NCI-H345 treated with DMSO at 0.1 percent for 48 hours (cell line): ENCODE data around the gene TNRC6B.
"Not testable (repeated sequence)": the region's sequence is repeated elsewhere in the genome, so short reads cannot be mapped to it uniquely, and the experiment has no call there.

Experiments used
- DNase-seq: peaks from one replicate; lab custom pipeline; 2025; ENCODE audit not compliant: unreplicated experiment; lab: John Stamatoyannopoulos, UW

TNRC6B gene

GRCh38 chr22:40212121-40212520 lies 34.4 kb downstream of the TNRC6B start:
- DNase-seq: no peak

DNA sequence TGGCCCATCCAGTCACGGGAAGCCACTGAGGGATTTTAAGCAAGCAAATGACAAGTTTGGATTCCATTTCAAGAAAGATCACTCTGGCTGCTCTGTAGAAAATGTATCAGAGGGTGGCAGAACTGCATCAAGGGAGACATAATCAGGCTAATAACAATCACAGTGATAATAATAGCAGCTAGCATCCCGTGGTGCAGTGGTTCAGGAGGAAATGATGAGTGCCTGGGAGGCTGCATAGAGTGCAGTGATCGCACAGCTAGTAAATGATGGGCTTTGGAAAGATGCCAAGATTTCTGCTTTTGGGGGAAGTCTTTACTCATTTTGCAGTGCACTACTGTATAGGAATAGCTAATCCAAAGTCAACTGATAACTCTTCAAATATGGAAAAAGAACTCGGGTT lies 35.8 kb downstream of the TNRC6B start:
- DNase-seq: no peak

- no peak for DNase-seq
Observed at GRCh38 chr22:40215266-40215665, 37.5 kb downstream of the TNRC6B start.

DNA sequence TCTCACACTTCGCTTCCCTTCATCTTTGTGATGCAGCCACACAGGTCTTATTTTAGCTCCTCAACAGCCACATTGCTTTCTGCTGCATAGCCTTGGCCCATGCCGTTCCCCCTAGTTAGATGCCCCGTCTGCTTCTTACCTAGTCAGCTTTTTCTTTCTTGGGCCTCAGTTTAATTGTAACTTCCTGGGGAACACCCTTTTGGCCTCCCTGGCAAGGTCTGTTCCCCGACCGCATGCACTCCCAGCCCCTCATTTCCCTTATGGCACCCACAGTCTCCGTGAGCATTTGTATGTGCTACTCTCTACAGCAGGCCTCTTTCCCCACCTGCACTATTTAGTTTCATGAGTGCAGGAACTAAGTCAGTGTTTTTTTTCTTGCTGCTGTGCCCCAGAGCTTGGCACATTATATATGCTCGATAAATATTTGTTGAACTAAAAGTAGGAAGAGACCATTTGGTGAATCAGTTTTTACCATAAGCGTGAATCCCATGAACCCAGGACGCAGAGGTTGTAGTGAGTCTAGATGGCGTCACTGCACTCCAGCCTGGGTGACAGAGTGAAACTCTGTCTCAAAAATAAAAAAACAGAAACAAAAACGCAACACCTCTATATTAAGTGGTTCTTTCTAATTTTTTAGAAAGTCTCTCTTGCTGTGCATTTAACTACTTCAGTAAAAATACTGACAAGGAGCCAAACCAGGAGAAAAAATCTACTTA lies 38.5 kb downstream of the TNRC6B start:
- DNase-seq: no peak

- DNase-seq: no peak
Observed at GRCh38 chr22:40218152-40218551, 40.4 kb downstream of the TNRC6B start.

- DNase-seq: no peak
Observed at GRCh38 chr22:40218723-40219294, 41.1 kb downstream of the TNRC6B start.

DNA sequence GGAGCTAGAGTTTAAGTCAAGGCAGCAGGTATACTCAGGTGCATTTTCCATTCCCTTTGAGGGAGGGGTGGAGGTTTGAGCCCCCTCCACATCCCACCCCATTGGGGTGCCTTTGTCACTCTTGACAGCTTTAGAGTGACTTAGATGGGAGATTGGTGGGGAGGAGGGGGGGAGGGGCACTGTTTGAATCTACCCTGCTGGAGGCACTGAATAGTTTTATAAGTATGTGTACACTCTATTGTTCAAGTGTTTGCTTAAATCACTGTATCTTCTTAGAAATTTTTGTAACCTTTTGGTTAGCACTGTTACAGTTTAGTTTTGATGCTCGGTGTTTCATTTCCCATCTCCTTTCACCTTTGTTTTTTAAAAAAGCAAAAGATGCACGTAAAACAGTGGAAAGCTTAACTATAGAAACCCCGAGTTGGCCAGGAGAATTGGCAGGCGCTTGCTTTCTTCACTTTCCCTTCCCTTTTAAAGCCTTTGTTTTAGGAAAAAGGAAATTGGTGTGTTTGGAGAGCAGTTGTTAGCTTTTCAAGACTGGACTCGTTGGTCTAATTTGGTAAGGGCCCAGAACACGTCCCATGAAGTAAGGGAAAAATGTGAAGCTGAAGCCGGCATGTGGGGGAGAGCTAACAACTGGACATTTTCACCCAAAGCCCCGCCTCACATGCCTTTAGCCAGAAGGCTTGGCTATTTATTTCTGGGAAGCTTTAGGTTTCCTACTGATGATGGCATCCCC lies 42.8 kb downstream of the TNRC6B start:
- no peak for DNase-seq

GRCh38 chr22:40221055-40221414 lies 43.3 kb downstream of the TNRC6B start:
- DNase-seq: no peak

DNA sequence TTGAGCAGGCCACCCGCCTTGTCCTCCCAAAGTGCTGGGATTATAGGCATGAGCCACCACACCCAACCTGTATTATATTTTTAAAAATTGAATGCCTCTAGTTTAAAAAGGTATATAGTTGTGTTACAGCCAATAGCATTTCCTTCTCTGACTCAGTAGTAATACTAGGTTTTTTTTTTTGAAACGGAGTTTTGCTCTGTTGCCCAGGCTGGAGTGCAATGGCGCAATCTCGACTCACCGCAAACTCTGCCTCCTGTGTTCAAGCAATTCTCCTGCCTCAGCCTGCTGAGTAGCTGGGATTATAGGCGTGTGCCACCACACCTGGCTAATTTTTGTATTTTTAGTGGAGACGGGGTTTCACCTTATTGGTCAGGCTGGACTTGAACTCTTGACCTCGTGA lies 45.3 kb downstream of the TNRC6B start:
- not testable (repeated sequence) for DNase-seq

DNA sequence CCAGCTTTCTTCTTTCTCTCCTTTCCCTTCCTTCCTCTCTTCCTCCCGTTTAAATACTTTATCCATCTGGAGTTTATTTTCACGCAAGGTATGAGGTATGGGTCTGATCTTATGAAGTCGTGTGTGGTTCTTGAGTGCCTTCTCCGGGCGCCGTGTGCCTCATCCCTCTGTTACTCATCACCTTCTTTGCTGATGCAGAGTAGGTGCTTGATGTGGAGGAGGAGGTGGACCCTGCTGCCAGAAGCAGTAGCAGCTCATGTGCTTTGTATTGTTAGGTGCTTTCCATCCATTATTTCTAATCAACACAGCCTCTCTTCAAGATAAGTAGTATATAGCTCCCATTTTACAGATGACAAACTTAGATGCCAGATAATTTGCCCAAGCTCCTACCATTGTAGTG lies 47.0 kb downstream of the TNRC6B start:
- DNase-seq: no peak

- no peak for DNase-seq
Observed at GRCh38 chr22:40226620-40227019, 48.9 kb downstream of the TNRC6B start.

- no peak for DNase-seq
Observed at GRCh38 chr22:40231618-40232313, 54.0 kb downstream of the TNRC6B start.

DNA sequence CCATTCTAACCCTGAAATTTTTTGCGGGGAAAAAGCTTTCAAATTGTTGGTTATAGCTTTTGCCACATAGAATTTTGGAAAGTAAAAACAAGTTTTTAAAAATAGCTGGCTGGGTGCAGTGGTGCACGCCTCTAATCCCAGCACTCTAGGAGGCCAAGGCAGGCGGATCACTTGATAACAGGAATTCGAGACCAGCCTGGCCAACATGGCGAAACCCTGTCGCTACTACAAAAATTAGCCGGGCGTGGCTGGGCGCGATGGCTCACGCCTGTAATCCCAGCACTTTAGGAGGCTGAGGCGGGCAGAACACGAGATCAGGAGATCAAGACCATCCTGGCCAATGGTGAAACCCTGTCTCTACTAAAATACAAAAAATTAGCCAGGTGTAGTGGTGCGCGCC lies 54.9 kb downstream of the TNRC6B start:
- no peak for DNase-seq

DNA sequence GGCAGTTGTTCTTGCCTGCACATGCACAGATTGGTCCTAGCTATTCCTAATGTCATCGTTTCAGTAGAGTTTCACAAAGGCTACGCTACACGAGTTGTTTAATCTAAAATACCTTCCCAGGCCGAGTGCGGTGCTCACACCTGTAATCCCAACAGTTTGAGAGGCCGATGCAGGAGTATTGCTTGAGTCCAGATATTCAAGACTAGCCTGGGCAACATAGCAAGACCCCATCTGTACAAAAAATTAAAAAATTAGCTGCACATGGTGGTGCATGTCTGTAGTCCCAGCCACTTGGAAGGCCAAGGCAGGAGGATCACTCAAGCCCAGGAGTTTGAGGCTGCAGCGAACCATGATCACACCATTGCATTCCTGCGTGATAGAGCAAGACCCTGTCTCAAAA lies 56.2 kb downstream of the TNRC6B start:
- no peak for DNase-seq

- no peak for DNase-seq
Observed at GRCh38 chr22:40234658-40235057, 56.9 kb downstream of the TNRC6B start.

DNA sequence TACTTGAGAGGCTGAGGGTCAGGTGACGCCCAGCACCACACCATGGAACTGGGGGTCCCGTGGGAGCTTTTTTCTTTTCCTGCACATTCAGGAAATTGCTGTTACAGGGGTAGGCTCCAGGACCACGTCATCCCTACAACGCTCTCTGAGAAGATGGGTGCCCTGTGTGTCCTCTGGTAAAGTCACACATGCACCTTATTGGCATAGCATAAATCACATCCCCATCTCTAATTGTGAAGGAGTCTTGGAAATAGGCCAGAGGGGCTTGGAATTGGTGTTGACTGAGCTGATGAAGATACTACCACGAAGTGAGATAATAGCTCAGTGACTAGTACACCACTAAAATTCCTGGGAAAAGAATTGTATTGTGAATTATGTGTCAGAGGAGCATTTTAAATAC lies 57.6 kb downstream of the TNRC6B start:
- DNase-seq: no peak

DNA sequence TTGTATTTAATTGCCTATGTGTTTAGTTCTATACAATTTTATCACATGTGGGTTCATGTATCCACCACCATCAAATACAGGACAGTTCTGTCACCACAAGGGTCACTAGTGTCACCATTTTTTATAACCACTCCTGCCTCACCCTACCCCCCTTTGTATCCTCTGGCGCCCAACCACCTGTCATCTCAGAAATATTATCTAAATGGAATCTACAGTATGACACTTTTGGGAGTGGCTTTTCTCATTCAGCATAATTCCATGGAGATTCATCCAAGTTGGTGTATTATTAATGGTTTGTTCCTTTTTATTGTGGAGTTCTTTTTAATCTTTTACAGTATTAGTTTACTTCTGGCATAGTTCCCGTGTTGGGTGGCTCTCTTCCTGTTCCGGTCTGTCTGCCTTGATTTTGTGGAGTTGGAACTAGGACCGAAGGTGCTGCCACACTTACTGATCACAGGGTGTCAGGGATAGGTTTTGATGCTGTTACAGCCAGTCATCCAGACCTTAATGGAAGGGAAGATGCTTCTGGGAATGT lies 58.5 kb downstream of the TNRC6B start:
- DNase-seq: no peak

- no peak for DNase-seq
Observed at GRCh38 chr22:40237241-40237640, 59.5 kb downstream of the TNRC6B start.

DNA sequence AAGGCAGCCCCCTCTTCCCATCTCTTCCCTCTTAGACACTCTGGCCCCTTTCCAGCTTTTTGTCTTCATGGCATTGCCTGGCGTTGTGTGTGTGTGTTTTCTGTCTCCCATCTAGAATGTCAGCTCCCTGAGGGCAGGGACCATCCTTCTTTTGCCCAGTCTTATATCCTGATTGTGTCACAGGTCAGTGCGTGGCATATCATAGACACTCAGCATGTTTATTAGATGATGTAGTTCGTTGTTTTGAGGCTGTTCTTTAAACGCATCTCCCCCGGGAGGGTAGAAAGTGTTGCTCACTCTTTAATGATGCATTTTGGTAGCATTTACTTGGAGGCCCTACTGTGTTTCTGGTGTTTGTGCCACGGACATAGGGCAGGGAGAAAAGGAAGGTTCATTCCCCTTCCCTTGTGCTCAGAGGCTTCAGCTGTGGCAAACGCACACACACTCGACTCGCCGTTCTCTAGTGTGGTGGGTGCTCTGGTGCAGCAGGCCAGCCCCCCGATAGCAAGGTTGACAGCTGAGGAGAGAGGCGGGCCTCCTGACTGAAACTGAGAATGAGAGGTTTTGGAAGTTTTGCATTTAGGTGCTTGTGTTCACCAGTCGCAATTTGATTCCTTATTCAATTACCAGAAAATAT lies 60.2 kb downstream of the TNRC6B start:
- no peak for DNase-seq

DNA sequence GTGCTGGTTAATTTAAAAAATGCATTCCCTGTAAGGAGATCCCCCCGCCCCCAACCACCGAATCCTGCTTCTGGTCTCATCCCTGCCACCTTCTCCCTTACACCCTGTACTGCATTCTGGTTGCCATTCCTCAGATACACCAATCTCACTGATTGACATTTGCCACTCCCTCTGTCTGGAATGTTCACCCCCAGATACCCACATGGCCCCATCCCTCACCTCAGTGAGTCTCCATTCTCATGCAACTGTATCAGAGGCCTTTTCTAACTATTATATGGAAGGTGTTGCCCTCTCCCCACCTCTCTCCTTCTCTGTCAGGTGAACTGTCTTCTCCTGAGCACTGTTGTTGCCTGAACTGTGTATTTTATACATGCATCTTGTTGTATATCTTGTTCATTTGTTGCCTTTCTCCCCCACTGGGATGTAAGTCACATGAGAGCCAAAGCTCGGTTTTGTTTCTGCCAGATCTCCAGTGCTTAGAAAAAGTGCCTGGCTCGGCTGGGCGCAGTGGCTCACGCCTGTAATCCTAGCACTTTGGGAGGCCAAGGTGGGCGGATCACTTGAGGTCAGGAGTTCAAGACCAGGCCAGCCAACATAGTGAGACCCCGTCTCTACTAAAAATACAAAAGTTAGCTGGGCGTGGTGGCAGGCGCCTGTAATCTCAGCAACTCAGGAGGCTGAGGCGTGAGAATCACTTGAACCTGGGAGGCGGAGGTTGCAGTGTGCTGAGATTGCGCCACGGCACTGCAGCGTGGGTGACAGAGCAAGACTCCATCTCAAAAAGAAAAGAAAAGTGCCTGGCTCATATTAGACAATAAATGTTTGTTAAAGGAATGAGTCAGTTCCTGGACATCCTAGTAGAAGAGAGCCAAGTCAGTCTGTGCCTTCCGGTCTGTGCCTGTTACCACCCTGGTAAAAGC lies 61.0 kb downstream of the TNRC6B start:
- DNase-seq: no peak
